K562 (cell line): ENCODE measurements around the gene GPC2. TPM values are rescaled to one million over a fixed set of nuclear protein-coding genes. Genes with fewer than 3 reads are reported as not detected.

Source experiments
- BRD4 ChIP-seq: fragments of 200-600 bp; sonication (generic); IDR thresholded peaks from 2 replicates; pipeline ENCODE4 v1.6.1; 2017; ENCODE audit warnings: inconsistent platforms
- CBX1 ChIP-seq: sonication (generic); IDR thresholded peaks from 2 replicates; pipeline ENCODE4 v1.6.1; 2016; ENCODE audit warnings: antibody characterized with exemption, low read depth, mild to moderate bottlenecking
- DPF2 ChIP-seq: fragments of 450-650 bp; IDR thresholded peaks from 2 replicates; pipeline ENCODE4 v1.6.1; 2016
- ELK1 ChIP-seq: sonication (generic); formaldehyde crosslinking; IDR thresholded peaks from 2 replicates; pipeline ENCODE4 v1.8.1; 2022; ENCODE audit warnings: missing genetic modification reagents
- EP400 ChIP-seq: fragments of 450-650 bp; IDR thresholded peaks from 2 replicates; pipeline ENCODE4 v1.6.1; 2017; ENCODE audit warnings: antibody characterized with exemption, mild to moderate bottlenecking, moderate library complexity
- EZH2 ChIP-seq: IDR thresholded peaks from 2 replicates; pipeline ENCODE4 v1.6.1; 2012; ENCODE audit warnings: low read depth, mild to moderate bottlenecking, inconsistent platforms, low read length, borderline replicate concordance
- GATAD2B ChIP-seq: fragments of 450-650 bp; IDR thresholded peaks from 2 replicates; pipeline ENCODE4 v1.6.1; 2017; ENCODE audit warnings: mild to moderate bottlenecking, borderline replicate concordance
- GTF3C2 ChIP-seq: IDR thresholded peaks from 3 replicates; pipeline ENCODE4 v1.6.1; 2011; ENCODE audit warnings: borderline replicate concordance, mild to moderate bottlenecking, moderate library complexity; ENCODE audit not compliant: insufficient read length; ENCODE audit errors: extremely low read depth
- ILK ChIP-seq: fragments of 450-650 bp; IDR thresholded peaks from 2 replicates; pipeline ENCODE4 v1.6.1; 2016; ENCODE audit warnings: missing genetic modification characterization, low read depth, mild to moderate bottlenecking, missing compliant biosample characterization, moderate library complexity, borderline replicate concordance
- KAT2B ChIP-seq: IDR thresholded peaks from one replicate; pipeline ENCODE4 v1.6.1; 2012; ENCODE audit warnings: low read depth, mild to moderate bottlenecking, control low read depth, inconsistent platforms, low read length, moderate library complexity
- KLF13 ChIP-seq: fragments of 450-650 bp; IDR thresholded peaks from 2 replicates; pipeline ENCODE4 v1.6.1; 2016; ENCODE audit warnings: missing genetic modification characterization, low read depth, mild to moderate bottlenecking, missing compliant biosample characterization, moderate library complexity, borderline replicate concordance
- MAFG ChIP-seq: fragments of 450-650 bp; conservative IDR thresholded peaks from 2 replicates; pipeline ENCODE4 v1.6.1; 2016; ENCODE audit warnings: missing genetic modification characterization, missing compliant biosample characterization
- RBM39 ChIP-seq: fragments of 200-400 bp; formaldehyde crosslinking; optimal IDR thresholded peaks from 2 replicates; pipeline ENCODE3; 2018; ENCODE audit warnings: low read depth, low read length
- SIN3A ChIP-seq, 2 experiments: fragments of 150-350 bp in 1 of 2; IDR thresholded peaks; 2 replicates each; pipeline ENCODE4 v1.6.1; 2011 to 2016; ENCODE audit warnings: borderline replicate concordance in 2 of 2, low read depth in 2 of 2, low read length in 2 of 2, mild to moderate bottlenecking in 2 of 2, moderate library complexity in 2 of 2; ENCODE audit not compliant: control insufficient read depth in 1 of 2
- SLC30A9 ChIP-seq: fragments of 250-450 bp; sonication (Bioruptor Pico); IDR thresholded peaks from 2 replicates; pipeline ENCODE4 v1.8.0; 2022; ENCODE audit warnings: mild to moderate bottlenecking, moderate library complexity
- SMARCC2 ChIP-seq: fragments of 450-650 bp; IDR thresholded peaks from 2 replicates; pipeline ENCODE4 v1.6.1; 2017; ENCODE audit warnings: antibody characterized with exemption, moderate library complexity, mild to moderate bottlenecking, low read depth
- TAF1 ChIP-seq: IDR thresholded peaks from 2 replicates; pipeline ENCODE4 v1.6.1; 2011; ENCODE audit warnings: mild to moderate bottlenecking, low read length, moderate library complexity; ENCODE audit not compliant: insufficient read depth, control insufficient read depth, severe bottlenecking; ENCODE audit errors: extremely low read depth
- TBL1XR1 ChIP-seq, 2 experiments: IDR thresholded peaks; 2 replicates each; pipeline ENCODE4 v1.6.1; 2012; ENCODE audit warnings: improper control_type of control experiment in 2 of 2, low read length in 2 of 2, mild to moderate bottlenecking in 1 of 2
- XRCC4 ChIP-seq: IDR thresholded peaks from one replicate; pipeline ENCODE4 v1.6.1; 2011; ENCODE audit not compliant: insufficient read depth, insufficient read length; ENCODE audit errors: extremely low read depth
- ZBTB26 ChIP-seq: fragments of 450-650 bp; formaldehyde crosslinking; IDR thresholded peaks from 2 replicates; pipeline ENCODE4 v1.4.0; 2022; ENCODE audit warnings: missing genetic modification characterization
- ZBTB8A ChIP-seq: fragments of 450-650 bp; IDR thresholded peaks from 2 replicates; pipeline ENCODE4 v1.6.1; 2018; ENCODE audit warnings: mild to moderate bottlenecking, moderate library complexity; ENCODE audit not compliant: partially characterized antibody
- ZKSCAN8 ChIP-seq: fragments of 200-800 bp; sonication (Bioruptor generic); IDR thresholded peaks from 2 replicates; pipeline ENCODE4 v1.6.1; 2016; ENCODE audit warnings: missing genetic modification characterization, missing compliant biosample characterization
- ZNF12 ChIP-seq: sonication (generic); formaldehyde crosslinking; IDR thresholded peaks from 2 replicates; pipeline ENCODE4 v1.4.0; 2020; ENCODE audit warnings: mild to moderate bottlenecking, missing genetic modification reagents
- ZNF707 ChIP-seq: fragments of 250-450 bp; sonication (Bioruptor Pico); conservative IDR thresholded peaks from 2 replicates; pipeline ENCODE4 v1.8.0; 2022; ENCODE audit warnings: inconsistent platforms, mild to moderate bottlenecking, moderate library complexity
- ZNF785 ChIP-seq: fragments of 250-450 bp; sonication (Bioruptor Pico); IDR thresholded peaks from 2 replicates; pipeline ENCODE4 v1.4.0; 2020; ENCODE audit warnings: mild to moderate bottlenecking
- ZNF830 ChIP-seq: fragments of 250-450 bp; sonication (Bioruptor Pico); IDR thresholded peaks from 2 replicates; pipeline ENCODE4 v1.5.0; 2021; ENCODE audit warnings: mild to moderate bottlenecking
- polyA plus RNA-seq, 8 experiments: library from polyadenylated mRNA; depleted of rRNA in 4 of 8; stranded (reverse) in 5 of 8; unstranded in 3 of 8; fragments of >200 nt; fragmentation: Nextera tagmentation in 2 of 8; fragmentation: Illumina TruSeq in 1 of 8; extraction: Ambion mirVana in 2 of 8; extraction: Trizol in 1 of 8; gene quantifications; 2 replicates each; pipeline versions ENCODE4 v1.2.1 to v1.2.3, GENCODE V29; 2011 to 2014; ENCODE audit warnings: inconsistent platforms in 1 of 8, missing spikeins in 1 of 8
- total RNA-seq, 7 experiments: library from RNA; depleted of rRNA in 6 of 7; stranded (reverse); fragments of >200 nt in 6 of 7; fragmentation: Illumina TruSeq in 2 of 7; extraction: Trizol in 2 of 7; gene quantifications; 2 replicates each; pipeline versions ENCODE4 v1.2.1 to v1.2.3, GENCODE V29; 2011 to 2021; ENCODE audit warnings: low replicate concordance in 1 of 7

GPC2 gene
- total and polyA plus RNA-seq, 9 of the 15 experiments (the other 6 are each of a cell fraction or from before 2014, with no cell fraction given) = 0.06 to 7.7 (median 1.4) TPM; not detected in 1

- no peak for TF ChIP-seq MAFG (tag)
- TF ChIP-seq TBL1XR1 (IDR thresholded peaks at IDR 0.05; ENCODE audit: low read length in 2 of 2) = peak; percentile 50 to 87; a peak in 3 of 4 replicates
- no peak for TF ChIP-seq ELK1 (CRISPR knock-in tag)
- TF ChIP-seq RBM39 = peak; percentile 5
- no peak for TF ChIP-seq SLC30A9
- TF ChIP-seq TAF1 = no peak
- TF ChIP-seq XRCC4 = no peak
- TF ChIP-seq SMARCC2 = peak; percentile 86; the same call in 1 of the 2 replicates
- TF ChIP-seq EZH2 = no peak
- TF ChIP-seq SIN3A (IDR thresholded peaks at IDR 0.05; ENCODE audit: borderline replicate concordance in 2 of 2, control insufficient read depth in 1 of 2, low read depth in 2 of 2, low read length in 2 of 2) = no peak
- TF ChIP-seq ZNF12 (CRISPR knock-in tag) = no peak
- no peak for TF ChIP-seq KAT2B
- peak; percentile 65 for TF ChIP-seq EP400
- no peak for TF ChIP-seq CBX1
- TF ChIP-seq ILK = no peak
- TF ChIP-seq ZNF830 (CRISPR knock-in tag) = no peak
- TF ChIP-seq KLF13 (tag) = peak; percentile 35; the same call in 1 of the 2 replicates
- TF ChIP-seq ZBTB8A = no peak
- TF ChIP-seq ZBTB26 (CRISPR knock-in tag) = peak; percentile 87; the same call in 1 of the 2 replicates
- no peak for TF ChIP-seq GTF3C2
- TF ChIP-seq ZNF785 = no peak
- no peak for TF ChIP-seq ZKSCAN8 (CRISPR knock-in tag)
- TF ChIP-seq BRD4 = no peak
- no peak; the same call in 1 of the 2 replicates for TF ChIP-seq GATAD2B
- peak; percentile 98 for TF ChIP-seq DPF2
- no peak for TF ChIP-seq ZNF707 (CRISPR knock-in tag)
Observed at GRCh38 chr7:100167912-100168323, 9.3 kb downstream of the GPC2 start (continued).
